ENCODE results near the gene CDS1.
A peak's percentile ranks its signal among the peaks of the same experiment; 100 is the strongest.
"Not testable (repeated sequence)": the region's sequence is repeated elsewhere in the genome, so short reads cannot be mapped to it uniquely, and the experiment has no call there.

The CDS1 gene

DNA sequence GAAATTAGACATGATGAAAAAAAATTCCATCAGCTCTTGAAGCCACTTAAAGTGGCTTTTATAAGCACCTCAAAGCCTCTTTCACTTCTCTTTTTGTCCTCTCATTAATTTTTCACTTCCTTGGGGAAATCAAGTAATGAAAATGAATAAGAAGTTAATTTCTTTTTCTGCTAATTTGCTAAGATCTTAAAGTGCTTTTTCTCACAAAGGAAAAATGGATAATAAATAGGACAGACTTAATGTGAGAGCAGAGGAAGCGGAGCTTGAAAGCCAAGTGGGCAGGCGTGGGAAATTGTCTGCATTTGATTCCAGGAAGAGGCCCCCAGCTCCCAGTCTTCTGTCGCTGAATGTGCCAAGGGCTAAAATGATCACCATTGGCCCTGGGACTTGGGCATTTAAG is 28.6 kb downstream of the CDS1 start:
- DNase-seq (ENCODE audit: low read depth, low spot score), result no peak

DNA sequence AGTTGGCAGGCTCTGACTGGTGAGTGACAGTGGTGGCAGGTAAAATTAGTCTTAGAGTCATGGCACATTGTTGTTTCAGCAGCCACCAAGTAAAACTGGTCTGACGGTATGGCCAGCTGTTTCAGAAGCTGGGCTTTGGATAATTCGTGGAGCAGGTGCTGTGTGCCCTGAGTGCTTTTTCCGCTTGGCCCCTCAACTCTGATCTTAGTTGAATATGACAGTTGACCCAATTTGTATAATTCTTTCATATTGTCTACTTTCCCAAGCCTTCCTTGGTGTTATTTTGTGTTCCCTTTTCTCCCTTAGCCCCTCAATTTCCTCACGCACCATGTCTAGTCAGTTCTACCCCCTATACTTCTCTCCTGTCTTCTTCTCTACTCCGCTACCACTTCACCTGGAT is 32.0 kb downstream of the CDS1 start:
- DNase-seq (ENCODE audit: low read depth, low spot score), result no peak

DNA sequence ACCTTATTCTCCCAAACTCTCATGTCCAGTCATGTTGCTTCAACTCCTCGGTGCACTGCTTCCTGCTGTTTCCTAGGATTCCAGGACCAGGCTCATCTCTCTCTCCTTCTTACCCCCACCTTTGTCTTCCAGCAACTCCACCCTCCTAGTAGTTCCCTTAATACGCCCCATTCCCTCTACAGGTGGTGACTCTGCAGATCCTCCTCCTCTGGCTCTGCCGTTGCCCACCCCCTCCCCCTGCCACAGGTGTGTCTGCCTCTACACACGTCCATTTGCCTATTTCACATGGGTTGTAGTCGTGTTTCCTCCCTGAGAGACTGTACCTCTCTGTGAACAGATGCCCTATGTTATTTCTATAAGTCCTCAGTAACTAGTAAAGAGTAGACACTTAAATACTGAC is 32.4 kb downstream of the CDS1 start:
- no peak for DNase-seq (ENCODE audit: low read depth, low spot score)

DNA sequence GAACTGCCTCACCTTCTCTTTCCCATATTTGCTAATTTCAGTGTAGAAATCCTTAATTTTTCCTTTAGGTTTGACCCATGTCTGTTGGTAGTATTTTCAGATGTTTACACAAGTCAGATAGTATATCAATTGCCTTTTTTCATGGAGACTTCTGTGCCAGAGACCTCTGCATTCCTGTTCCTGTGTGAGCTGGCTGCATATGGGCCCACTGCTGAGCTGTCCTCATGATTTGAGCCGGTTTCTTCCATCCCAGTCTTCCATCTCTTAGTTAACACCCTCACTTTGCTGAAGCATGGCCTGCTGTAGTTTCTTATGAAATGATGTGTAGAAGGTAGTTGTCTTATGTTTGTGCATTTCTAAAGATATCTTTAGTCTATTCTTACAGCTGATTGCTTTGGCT is 40.0 kb downstream of the CDS1 start:
- no peak for DNase-seq (ENCODE audit: low read depth, low spot score)

DNA sequence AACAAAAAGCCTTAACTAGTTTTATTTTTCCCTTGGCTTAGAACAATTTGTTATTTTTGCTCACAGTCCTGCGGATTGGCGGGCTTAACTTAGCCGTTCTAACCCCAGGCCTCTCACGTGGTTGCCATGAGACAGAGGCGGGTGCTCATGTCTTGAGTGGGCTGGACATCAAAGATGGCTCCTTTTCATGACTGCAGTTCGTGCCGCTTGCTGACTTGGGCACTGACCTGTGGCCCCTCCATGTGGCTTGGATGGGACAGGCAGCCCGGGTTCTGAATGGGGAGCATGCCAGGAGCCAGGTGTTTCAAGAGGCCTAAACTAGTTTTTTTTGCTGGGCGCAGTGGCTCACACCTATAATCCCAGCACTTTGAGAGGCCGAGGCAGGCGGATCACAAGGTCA is 40.7 kb downstream of the CDS1 start:
- no peak for DNase-seq (ENCODE audit: low read depth, low spot score)

DNA sequence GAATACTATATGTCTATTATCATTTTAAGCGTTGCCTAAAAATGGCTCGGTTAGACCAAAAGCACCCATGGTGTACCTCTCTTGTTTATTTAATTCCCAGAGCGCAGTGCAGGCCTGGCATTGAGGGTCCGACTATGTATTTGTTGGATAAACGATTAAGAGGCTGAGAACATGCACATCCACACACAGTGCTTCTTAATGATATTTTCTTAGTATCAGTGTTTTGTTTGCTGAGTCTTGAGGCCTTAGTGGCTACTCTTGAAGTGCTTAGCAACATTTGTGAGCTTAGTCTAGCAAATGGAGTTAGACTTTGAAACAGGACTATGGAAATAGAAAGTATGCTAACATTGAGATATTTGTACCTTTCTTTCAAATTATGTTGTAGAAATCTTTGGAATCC is 43.7 kb downstream of the CDS1 start:
- no peak for DNase-seq (ENCODE audit: low read depth, low spot score)

DNA sequence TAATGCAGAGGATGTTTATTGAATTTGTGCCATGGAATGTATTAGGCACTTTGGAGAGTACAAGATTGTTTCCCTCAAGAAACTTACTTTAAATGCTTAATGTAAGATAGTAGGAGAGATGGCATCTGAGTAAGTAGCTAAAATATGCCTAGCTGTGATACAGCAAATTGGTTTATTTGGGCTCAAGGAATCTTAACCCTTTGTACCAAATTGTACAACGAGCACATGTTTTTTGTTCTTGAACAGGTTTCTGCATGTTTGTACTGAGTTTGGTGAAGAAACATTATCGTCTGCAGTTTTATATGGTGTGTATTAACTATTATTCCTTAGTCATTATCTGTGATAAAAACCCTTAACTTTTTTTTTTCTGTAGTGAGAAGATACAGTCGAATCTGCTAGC is 48.6 kb downstream of the CDS1 start:
- no peak for DNase-seq (ENCODE audit: low read depth, low spot score)

DNA sequence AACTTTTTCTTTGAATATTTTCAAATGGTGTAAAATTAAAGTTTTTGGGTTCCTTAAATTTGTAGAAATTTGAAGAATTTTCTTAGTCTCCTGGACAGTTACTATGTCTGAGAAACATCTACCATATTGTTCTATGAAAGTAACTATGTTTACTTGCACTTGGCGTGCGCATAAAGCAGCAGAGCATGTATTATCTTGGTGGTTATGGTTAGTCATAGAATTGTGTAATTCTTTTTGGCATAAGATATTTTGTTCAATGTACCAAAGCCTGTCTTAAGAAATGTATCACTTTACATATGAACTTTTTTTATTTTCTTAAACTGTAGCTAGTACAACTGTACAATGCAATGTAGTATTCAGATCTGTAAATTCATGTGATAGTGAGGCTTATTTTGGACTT is 49.2 kb downstream of the CDS1 start:
- DNase-seq (ENCODE audit: low read depth, low spot score), result no peak

DNA sequence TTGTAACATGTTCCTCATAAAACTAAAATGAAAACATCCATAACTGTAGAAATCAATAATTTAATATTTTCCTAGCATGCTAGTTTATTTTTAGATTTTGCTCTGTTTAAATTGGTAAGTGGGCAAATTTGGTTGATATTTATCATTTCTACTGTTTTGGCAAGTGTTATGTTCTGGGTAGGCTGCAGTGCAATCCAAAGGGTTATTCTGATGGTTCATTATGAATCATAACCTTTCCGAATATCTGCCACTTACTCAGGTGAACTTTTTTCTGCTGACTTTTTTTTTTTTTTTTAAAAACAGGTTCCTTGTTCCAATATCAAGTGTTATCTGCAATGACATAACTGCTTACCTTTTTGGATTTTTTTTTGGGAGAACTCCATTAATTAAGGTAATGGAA is 52.0 kb downstream of the CDS1 start:
- DNase-seq (ENCODE audit: low read depth, low spot score), result no peak

DNA sequence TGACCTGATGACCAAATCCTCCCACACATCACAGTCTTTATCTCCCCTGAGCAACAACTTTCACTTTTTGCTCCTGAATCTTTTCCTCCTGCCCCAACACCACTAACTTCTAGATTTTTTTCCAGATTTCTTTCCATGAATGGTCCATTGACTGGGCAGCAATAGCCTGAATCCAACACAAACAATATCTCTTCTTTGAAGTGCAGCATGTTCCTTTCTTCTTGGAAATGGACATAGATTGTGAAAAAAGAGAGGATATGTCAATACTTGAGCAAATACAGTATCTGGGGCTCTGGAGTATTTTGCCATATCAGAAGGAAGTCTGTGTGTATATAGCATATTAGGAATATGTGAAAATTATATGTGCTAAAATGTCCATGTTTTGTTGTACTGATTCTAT is 55.2 kb downstream of the CDS1 start:
- no peak for DNase-seq (ENCODE audit: low read depth, low spot score)

DNA sequence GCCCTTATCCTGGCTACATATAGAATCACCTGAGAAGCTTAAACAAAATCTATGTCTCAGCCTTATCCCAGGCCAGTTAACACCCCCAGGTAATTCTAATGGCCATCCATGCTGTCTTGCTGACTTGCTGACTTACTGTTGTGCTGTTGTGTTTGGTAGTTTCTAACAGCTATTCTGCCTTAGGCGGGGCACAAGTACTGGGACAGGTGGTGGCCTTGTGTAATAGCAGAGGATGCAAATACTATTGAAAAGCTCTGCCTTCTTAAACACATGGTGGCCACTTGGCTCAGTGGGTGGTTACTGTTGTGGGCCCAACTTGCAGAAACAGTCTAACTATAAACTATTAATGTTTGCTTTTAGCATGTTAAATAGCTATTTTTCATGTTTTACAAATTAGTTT is 56.2 kb downstream of the CDS1 start:
- DNase-seq (ENCODE audit: low read depth, low spot score), result peak; percentile 49

DNA sequence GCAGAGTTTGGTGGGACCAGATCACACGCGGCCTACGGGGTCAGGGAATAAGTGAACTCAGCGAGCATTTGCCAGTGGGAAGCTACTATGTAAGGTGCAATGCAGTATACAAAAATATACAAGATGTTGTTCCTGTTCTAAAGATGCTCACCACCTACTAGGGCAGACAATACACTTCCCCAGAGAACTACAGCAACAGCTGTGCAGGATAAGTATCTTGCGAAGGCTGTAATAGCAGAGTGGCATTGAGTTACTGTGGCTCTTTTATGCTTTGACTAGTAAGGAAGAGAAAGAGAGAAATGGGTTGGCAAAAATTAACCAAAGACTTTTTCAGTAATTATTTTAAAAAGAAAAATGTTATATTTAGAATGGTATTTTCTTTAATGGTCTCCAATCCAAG is 61.2 kb downstream of the CDS1 start:
- DNase-seq (ENCODE audit: low read depth, low spot score), result no peak

DNA sequence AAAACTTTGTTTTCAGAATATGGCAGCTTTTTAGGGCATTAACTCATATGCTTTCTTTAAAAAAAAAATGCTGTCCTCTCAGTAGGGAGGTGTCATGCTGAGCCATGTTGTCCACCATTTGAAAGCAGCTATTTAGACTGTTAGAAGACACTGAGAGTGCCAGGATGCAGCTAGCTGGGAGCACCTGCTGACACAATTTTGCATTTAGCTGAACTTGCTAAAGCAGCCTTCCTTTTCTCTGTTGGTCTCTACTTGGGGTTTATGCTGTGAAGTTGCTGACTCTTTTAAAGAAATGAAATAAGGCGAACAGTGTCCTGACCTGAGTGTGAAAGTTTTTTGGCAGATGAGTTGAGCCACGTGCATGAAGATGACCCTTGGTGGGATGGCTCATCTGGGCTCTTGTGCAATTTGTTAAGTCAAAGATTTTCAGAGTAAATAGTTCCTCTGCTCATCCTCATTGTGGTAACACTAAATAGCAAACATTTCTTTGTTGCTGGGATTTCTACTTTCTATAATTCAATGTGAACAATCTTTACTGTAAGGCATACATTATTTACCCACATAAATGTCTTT is 64.5 kb downstream of the CDS1 start:
- peak; percentile 17 for DNase-seq (ENCODE audit: low read depth, low spot score)

DNA sequence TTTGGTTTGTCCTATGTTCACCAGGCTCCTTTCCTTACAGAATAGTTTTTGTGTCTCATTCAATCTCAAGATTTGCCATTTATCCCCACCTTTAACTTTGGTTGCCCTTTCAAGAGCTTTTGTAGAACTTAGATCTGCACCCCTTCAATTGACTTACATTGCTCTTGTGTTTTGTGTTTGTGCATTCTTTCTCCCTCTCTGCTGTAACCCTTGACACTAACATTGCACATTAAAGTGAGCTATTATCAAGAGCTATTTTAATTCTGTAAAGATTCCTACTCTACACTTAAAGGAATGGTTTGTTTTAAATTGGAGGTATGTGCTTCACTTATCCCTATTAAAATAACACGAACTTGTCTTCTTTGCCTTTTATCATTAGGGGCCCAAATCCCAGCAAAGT is 65.3 kb downstream of the CDS1 start:
- no peak for DNase-seq (ENCODE audit: low read depth, low spot score)

DNA sequence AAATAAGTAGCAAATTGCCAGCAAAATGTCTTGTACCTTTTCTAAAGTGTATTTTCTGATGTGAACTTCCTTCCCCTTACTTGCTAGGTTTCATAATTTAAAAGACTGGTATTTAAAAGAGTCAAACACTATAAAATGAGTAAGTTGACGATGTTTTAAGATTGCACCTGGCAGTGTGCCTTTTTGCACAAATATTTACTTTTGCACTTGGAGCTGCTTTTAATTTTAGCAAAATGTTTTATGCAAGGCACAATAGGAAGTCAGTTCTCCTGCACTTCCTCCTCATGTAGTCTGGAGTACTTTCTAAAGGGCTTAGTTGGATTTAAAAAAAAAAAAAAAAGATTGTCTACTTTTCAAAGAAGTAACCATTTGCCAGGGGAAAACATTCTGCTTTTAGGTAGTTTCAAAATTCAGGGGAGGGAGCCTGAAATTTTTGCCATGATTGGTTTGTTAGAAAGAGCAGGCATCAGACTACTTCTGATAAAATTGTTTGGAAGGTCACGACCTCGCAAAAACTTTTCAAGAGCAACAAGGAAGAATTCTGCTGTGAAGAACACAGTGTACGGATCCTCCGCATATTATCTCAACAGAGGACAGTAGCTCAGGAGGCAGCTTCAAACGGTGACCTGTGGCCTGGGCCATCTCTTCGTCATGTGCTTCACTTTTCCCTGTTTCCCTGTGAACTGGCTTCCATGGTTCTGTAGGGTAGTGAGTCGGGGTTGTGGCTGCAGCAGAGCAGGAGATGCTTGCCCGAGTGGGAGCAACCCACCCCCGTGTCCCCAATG is 66.1 kb downstream of the CDS1 start:
- no peak for DNase-seq (ENCODE audit: low read depth, low spot score)

DNA sequence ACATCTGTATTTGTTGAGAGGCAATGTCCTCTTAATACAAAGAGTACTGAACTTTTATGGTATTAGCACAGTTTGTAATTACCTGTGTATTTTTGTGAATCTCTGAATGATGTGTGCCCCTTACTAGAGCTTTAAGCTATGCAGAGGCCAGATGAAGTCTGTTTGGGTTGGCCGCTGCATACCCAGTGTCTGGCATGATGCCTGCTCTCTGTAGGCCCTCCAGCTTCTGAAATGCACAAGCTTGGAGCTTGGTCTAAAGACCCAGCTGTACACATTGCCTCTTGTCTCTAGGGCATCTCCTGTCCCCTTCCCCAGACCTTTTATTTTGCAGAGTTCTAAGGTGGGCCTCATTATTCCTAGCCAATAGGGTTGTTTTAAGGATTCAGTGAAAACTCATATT is 68.6 kb downstream of the CDS1 start:
- no peak for DNase-seq (ENCODE audit: low read depth, low spot score)

DNA sequence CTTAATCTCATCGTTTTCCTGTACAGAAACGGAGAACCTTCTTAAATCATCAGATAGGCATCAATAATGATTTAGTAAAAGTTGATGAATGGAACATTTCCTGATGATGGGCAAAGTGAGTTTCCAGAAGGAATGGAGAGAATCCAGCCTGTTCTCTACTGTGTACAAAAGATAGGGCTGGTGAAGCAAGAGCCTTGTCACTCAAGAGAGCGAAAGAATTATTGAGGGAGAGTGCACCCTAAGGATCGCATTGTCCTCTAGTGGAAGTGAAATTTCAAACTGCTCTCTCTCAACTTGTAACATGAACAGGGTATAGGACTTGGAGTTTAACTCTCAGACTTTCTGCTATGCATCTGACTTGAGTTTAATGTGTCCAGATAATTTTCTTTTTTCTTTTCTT is 69.6 kb downstream of the CDS1 start:
- no peak for DNase-seq (ENCODE audit: low read depth, low spot score)

DNA sequence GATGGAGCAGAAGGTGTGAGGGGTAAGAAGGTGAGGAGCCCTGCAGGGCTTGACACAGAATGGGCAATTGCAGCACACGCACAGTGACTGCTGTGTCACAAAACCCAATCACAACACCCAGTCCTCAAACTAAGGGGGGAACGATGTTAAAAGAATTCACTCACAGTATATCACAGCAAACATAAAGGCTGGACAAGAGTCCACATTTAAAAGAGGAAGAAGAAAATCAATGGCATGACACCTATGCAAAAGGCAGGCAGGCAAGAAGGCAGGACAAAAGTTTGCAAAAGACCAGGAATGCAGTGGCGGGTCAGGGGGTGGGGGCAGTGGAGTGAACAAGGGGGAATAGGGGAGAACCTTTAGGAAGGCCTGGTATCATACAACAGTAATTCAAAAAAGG is 77.7 kb downstream of the CDS1 start:
- DNase-seq (ENCODE audit: low read depth, low spot score), result no peak

DNA sequence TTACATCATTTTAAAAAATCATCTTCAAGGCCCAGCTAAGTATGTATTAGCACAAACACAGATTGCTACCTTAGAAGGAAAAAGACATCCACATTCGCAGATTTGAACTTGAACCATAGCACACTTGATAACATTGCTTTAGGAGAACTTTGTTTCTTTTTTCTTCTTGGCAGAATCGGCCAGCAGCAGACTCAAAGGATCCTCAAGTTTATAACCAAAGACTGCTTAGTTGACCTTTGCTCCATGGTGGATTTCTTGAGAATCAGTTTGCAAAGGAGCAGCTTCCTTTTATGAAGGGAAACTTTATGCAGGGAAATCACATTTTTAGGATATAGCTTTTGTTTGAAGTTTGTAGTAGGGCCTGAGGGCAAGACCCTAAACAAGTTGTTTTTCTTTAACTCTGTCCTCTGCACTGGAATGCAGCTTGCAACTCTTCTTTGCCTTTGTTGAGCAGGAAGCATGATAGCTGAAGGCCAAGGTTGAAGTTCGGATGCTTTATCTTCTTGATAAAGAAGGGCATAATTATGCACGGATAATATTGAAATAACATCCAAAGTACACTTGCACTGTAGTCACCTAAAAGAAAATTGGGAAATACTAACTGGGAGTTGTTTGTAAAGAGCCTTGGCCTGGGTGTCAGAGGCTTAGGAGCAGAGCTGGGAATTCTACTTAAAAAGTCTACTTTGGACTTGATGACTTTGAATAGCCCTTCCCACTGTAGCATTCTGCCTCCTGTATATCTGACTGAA is 78.4 kb downstream of the CDS1 start:
- no peak for DNase-seq (ENCODE audit: low read depth, low spot score)

DNA sequence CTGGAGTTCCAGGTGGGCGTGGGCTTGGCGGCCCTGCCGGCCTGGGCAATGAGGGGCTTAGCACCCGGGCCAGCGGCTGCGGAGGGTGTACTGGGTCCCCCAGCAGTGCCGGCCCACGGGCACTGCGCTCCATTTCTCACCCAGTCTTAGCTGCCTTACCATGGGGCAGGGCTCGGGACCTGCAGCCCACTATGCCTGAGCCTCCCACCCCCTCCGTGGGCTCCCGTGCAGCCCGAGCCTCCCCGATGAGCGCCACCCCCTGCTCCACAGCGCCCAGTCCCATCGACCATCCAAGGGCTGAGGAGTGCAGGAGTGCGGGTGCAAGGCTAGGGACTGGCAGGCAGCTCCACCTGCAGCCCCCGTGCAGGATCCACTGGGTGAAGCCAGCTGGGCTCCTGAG is 81.8 kb downstream of the CDS1 start:
- DNase-seq (ENCODE audit: low read depth, low spot score), result not testable (repeated sequence)

DNA sequence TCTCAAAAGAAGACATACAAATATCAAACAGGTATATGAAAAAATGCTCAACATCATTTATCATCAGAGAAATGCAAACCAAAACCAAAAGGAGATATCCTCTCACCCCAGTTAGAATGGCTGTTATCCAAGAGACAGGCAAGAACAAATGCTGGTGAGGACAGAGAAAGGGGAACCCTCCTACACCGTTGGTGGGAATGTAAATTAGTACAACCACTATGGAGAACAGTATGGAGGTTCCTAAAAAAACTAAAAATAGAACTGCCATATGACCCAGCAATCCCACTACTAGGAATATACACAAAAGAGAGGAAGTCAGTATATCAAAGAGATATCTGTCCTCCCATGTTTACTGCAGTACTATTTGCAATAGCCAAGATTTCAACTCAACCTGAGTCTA is 83.5 kb downstream of the CDS1 start:
- no peak for DNase-seq (ENCODE audit: low read depth, low spot score)

DNA sequence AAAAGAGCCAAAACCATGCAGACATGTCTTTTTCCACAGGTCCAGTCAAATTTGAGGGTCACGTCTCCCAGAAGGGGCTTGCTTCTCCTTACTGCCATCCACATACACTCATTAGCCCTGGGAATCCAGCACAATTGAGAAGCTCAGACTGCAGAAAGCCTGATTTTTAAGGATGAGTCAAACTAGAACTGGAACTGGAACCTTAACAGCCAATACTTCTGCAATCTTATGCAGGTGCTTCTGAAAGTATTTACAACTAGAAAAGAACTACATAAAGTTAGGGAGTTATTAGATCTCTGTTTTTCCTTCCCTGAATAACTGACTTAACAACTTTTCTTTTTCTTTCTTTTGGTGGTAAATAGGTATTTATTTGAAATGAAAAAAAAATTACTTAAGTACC is 86.3 kb downstream of the CDS1 start:
- DNase-seq (ENCODE audit: low read depth, low spot score), result no peak

DNA sequence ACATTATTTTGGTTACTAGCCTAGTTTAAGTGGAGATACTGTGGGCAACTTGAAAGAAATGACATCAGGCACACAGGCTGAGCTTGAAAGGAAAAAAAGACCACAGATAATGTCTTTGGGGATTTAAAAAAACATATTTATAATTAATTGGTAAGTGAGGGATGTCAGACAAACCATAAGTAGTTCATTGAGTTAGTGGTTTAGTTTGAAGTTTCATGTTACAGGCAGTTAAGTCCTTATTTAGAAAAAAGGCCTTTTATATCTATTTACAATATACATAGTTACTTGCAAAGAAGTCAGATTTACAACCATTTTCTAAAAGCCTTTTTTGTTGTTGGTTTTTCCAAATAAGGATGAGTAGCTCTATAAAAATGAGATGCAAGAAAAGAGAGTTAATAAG is 89.2 kb downstream of the CDS1 start:
- no peak for DNase-seq (ENCODE audit: low read depth, low spot score)
